ENCODE measurements around the gene CEBPZOS.
"Not testable (repeated sequence)": the region's sequence is repeated elsewhere in the genome, so short reads cannot be mapped to it uniquely, and the experiment has no call there.

- not testable (repeated sequence) for TF ChIP-seq POLR2A, CTCF (IDR thresholded peaks at IDR 0.05)
Observed at GRCh38 chr2:37225129-37225528, 28.8 kb downstream of the CEBPZOS start.
